Inferior parietal cortex (tissue), 1 donor: Measurements from ENCODE around the gene SLC7A7.
"Not testable (repeated sequence)": the region's sequence is repeated elsewhere in the genome, so short reads cannot be mapped to it uniquely, and the experiment has no call there.

Experiments
- DNase-seq: peaks from one replicate; pipeline ENCODE4 v3.0.0-alpha.2; 2016; ENCODE audit errors: extremely low spot score

SLC7A7 gene

DNA sequence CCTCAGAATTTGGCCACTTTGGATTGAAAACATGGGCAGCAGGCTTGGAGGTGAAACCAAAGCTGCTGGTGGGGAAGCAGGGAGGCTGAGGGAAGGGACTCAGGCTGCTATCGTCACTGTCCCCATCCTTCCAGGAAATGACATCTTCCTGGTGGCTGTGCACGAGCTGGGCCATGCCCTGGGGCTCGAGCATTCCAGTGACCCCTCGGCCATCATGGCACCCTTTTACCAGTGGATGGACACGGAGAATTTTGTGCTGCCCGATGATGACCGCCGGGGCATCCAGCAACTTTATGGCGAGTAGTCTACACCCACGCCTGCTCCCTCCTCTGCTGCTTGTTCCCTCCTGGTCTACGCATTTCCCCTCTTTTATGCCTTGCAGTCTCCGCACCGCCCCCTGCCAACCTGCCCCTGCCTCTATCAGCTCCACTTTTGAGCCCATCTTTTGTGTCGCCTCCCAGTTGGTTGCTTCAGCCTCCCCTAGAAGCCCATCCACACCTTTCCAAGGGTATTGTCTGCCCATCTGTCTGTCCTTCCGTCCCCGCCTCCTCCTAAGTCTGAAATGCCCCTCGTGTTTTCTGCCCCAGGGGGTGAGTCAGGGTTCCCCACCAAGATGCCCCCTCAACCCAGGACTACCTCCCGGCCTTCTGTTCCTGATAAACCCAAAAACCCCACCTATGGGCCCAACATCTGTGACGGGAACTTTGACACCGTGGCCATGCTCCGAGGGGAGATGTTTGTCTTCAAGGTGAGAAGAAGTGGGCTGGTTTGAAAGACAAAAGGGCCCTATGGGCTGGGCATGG, 28.1 kb upstream of the SLC7A7 start:
- DNase-seq = no peak

GRCh38 chr14:22842211-22843122, 27.2 kb upstream of the SLC7A7 start:
- DNase-seq = no peak

DNA sequence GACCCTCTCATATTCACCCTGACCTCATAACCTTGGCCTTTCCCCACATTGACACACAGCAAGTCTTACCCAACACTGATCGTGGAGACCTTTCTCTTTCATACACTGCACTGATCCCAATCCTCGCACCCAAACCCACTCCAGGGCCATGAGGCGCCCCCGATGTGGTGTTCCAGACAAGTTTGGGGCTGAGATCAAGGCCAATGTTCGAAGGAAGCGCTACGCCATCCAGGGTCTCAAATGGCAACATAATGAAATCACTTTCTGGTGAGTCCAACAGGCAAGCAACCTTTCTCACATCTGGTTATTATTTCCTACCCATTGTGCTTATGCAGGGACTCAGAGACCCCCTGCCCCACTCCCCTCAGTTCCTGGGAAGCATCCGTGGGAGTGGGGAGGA, 26.5 kb upstream of the SLC7A7 start:
- no peak for DNase-seq

GRCh38 chr14:22841311-22841710, 26.1 kb upstream of the SLC7A7 start:
- no peak for DNase-seq

GRCh38 chr14:22839159-22839779, 24.0 kb upstream of the SLC7A7 start:
- DNase-seq = no peak

DNA sequence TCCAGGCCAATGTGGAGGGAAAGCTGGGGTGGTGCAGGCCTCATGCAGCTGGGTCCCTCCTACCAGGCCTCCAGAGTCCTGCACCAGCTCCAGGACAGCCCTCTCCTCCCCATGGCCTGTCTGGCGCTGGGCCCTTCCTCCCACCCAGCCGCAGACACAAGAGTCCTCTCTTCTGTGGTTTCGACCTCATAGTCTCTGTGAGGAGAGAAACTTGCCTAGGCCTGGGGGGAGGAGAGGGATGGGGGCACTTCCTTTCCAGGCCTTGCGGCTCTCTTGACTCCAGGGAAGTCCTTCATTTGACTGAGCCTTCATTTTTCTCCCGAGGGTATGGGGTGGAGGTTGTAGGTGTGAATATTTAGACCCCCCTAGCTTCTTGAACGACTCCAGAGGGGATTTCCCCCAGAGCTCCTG, 23.4 kb upstream of the SLC7A7 start:
- no peak for DNase-seq

DNA sequence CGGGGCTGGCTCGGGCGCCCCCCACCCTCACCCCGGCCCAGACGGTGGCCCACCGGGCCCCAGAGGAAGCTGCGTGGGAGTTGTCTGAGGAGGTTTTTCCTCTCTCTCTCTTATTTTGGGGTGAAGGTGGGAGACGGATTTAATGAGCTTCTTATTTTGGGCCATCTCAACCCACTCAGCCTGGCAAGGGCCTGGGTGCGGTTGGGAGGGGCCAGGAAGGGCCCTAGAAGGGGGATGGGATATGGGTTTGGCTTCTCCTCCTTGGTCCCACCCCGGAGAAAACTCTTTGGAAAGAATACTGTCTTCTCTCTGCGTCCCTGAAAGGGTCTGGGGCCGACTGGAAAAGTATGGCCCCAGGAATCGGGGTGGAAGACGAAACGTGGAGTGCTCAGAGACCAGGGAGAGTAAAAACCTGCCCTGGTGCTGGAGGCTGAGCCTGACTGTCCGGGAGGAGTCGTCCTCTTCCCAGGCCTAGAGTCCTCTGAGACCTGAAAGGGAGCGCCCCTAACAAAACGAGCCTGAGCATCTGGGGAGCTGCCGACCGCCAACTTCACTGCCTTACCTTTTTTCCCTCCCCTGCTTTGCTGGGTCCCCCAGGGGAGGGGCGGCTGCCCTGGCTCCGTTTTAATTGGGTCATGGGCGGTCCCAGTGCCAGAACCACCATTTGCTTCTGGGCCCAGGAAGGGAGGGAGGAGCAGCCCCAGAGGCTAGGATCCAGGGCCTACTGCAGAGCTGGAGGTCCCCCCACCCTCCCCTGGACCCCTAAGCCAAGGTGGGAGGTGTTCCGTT, 22.7 kb upstream of the SLC7A7 start:
- DNase-seq = no peak

- no peak for DNase-seq
These were observed 22.0 kb upstream of the SLC7A7 start for GRCh38 chr14:22837114-22837749.

DNA sequence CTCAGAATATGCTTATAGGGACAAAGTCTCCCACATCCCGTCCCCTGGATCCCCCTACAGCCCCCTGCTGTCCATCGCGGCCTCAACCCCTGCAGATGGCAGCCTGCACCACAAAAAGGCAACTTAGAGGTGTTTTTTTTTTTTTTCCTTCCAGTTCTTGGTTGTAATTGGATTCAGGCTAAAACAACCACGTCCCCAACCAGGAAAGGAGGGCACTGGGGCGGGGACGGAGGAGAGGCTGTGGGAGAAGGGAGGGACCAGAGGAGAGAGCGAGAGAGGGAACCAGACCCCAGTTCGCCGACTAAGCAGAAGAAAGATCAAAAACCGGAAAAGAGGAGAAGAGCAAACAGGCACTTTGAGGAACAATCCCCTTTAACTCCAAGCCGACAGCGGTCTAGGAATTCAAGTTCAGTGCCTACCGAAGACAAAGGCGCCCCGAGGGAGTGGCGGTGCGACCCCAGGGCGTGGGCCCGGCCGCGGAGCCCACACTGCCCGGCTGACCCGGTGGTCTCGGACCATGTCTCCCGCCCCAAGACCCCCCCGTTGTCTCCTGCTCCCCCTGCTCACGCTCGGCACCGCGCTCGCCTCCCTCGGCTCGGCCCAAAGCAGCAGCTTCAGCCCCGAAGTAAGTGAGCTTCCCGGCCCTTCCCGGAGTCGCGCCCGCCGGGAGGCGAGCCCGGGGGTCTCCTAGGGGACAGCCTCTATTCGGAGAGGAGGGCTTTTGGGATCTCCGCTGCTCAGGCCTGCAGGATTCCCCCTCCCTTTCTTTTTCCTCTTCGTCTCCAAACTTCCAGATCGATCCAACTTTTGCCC, 21.3 kb upstream of the SLC7A7 start, which contains the start of gene MMP14:
Gene MMP14, plus strand, starts transcription at position 285 of the 813 bp plus-strand sequence. Its CDS starts 233 bp downstream, at position 518.
- DNase-seq = no peak

- DNase-seq = no peak
These were observed 20.3 kb upstream of the SLC7A7 start for GRCh38 chr14:22835505-22835904.

DNA sequence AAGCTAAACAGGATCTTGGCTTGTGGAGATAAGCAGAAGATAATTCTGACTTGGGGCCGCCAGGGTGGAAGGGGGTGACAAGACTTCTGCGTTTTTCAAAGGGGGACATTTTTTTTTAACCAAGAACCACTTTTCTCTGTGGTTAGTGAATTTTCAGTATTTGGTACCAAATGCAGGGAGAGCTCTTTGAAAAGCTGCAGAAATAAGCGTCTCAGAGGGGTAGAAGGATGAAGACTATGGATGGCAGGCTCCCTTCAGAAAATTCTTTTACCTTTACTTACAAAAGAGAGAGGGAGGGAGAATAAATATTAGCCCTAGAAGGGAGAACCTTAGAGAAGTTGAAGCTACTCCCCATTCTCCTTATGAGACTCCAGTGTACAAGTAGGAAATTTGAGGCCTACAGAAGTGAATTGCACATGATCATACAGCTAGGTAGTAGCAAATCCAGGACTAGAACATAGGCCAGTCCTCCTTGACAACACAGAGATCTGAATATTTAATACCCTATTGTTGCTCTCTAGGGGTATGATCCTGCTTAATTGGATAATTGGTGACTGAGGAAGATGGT, 15.3 kb upstream of the SLC7A7 start:
- DNase-seq = no peak

DNA sequence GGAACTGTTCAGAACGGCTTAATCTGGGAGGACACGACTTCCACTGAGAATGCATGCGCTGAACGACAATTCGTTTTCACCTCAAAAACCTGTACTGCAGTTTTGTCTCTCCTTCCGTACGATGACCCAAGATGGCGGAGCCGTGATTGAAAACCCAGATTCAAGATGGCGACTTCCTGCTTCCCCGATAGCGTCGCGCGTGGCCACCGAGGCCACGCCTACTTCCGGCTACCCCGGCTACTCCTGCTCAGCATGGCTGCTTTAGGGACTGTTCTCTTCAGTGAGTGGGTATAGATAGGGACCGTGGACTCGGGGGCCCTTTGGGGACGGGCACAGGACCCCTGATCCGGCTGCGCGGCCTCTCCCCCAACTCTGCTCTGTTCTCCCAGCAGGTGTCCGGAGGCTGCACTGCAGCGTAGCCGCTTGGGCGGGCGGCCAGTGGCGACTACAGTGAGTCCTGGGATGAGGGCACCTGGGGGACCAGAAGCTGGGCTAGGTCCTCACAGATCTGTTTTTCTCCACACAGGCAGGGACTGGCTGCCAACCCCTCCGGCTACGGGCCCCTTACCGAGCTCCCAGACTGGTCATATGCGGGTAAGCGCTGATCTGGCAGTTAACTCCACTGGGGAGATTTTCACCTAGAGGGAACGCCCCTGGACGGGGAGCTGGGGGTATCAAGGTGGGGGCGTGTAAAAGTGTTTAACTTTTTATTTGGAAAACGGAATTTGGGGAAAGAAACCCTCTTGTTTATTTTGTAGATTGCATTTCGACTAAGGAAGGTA, 14.6 kb upstream of the SLC7A7 start, which contains the start of gene MRPL52:
Gene MRPL52, plus strand, starts transcription at position 227 of the 782 bp plus-strand sequence. Its CDS starts 26 bp downstream, at position 253.
- DNase-seq = peak; percentile 98

- not testable (repeated sequence) for DNase-seq
These were observed 13.9 kb upstream of the SLC7A7 start for GRCh38 chr14:22829076-22829660.

DNA sequence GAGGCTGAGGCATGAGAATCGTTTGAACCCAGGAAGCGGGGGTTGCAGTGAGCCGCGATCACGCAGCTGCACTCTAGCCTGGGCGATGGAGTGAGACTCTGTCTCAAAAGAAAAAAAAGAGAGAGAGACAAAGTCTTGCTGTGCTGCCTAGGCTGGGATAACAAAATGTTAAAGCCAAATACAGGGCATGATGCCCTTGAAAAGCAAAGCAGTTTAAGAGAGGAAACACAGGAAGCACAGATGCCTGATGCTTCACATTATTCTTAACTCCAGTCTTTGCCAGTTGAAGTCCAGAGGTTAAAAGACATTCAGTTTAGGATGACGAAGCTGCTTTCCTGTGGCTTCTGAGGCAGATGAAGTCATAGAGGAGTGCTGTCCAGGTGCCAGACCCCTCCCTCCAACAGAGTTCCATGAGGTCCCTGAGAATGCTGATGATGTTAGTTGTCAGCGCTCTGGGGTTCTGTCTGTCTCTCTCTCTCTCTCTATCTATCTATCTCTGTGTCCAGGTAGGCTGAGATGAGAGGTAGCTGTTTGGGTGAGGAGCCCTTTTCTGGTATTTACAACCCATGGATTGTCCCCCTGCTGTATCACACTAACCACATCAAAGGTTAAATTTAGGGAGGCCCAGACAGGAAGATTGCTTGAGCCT, 9.6 kb upstream of the SLC7A7 start:
- DNase-seq = no peak

GRCh38 chr14:22822571-22823098, 7.4 kb upstream of the SLC7A7 start:
- DNase-seq = peak; percentile 72

DNA sequence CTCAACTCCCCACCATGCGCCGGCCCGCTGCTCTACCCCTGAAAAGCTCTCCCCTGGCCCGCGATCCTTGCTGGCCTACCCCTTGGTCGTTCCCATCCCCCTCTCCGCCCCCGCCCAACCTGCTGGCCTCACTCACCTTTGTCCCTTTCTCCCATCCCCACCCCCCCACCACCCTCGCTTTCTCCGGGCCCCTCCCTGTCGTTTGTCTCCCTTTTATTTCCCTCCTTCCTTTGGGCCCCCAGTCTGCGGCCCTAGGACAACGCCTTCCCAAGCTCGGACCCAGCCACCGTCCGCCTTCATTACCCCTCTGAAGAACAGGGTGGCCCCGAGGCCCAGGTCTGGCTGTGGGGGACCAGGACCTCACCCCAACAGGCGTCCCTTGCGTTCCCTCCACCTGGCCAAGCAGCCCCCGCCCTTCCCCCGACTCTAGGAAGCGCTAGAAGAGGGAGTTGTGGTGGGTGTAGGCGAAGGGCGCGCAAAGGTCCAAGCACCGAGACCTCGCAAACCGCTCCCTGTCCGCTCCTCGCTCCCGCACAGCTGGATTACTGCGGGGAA, 6.9 kb upstream of the SLC7A7 start:
- DNase-seq = no peak
